HG03064 (cell line): ENCODE measurements around the gene ABCC5.

Experiments used
- ATAC-seq: cut with Tn5 transposase; IDR thresholded peaks from one replicate; pipeline ENCODE4 v1.9.1; 2021; ENCODE audit warnings: low read depth; ENCODE audit not compliant: unreplicated experiment

The ABCC5 gene

DNA sequence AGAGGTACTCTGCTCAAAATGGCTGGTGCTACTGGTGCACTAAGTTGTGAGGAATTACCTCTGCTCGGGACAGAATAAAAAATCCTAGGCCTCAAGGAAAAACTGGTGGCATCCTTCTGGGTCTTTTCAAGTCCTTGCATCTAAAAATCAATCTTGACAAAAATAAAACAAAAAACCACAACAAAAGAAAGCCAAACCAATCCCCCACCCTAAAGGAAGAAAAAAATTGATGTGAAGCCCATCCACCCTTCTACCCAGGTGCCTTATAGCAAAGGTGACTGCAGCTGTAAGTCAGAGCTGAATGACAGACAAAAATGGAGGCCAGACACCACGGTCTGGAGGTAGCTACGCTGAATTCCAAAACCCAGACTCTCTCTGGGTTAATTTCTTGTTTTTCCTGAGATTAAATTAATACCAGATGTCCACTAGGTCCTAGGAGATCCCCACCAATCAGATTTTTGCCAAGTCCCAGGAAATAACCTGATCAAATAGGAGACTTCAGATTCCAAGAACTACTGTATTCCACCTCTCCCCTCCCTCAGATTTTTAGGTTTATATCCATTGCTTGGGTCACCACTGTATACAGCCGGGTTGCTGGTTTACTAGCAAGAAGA is 33.5 kb downstream of the ABCC5 start:
- ATAC-seq: no peak

DNA sequence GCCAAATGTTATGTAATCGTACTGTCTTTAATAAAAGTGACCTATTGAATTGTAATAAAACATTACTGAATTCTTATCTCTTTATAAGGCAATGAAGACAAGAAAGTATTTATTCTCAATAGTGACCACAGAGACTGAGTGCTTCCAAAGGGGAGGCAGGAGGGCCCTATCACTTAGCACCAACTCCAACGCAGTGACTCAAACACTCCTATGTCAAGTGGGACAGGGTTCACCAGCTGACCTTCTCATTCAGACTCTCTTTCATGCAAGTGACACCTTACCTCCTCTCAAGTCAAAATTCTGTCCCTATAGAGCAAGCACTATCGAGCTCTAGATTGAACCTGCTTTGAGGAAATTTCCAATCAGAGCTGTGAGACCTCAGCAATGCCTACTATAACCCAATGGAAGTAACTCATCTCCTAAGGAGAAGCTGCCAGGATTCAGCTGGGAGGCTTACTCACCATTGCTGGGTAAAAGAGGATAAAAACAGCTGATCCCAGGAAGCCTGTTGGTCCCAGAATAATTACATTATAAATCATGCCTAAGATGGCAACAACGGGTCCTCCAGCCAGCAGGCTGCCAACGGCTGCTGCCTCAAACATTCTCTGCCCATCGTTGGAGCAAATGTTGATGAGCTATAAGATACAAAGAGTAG is 35.6 kb downstream of the ABCC5 start:
- ATAC-seq: no peak

DNA sequence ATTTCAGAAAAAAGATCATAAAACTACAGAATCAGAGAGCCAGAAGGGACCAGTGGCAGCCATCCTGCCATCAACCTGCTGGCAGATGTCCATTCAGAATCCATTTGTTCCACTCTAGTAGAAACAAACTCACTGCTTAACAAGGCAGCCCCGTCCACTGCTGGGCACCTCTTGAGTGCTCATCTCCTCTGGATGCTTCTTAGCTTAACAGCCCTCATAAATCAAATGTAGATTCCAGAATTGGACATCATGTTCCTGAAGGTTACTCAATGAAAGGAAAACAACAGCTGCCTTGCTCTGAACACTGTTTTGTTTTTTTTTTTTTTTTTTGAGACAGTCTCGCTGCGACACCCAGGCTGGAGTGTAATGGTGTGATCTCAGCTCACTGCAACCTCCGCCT is 37.3 kb downstream of the ABCC5 start:
- ATAC-seq: no peak

DNA sequence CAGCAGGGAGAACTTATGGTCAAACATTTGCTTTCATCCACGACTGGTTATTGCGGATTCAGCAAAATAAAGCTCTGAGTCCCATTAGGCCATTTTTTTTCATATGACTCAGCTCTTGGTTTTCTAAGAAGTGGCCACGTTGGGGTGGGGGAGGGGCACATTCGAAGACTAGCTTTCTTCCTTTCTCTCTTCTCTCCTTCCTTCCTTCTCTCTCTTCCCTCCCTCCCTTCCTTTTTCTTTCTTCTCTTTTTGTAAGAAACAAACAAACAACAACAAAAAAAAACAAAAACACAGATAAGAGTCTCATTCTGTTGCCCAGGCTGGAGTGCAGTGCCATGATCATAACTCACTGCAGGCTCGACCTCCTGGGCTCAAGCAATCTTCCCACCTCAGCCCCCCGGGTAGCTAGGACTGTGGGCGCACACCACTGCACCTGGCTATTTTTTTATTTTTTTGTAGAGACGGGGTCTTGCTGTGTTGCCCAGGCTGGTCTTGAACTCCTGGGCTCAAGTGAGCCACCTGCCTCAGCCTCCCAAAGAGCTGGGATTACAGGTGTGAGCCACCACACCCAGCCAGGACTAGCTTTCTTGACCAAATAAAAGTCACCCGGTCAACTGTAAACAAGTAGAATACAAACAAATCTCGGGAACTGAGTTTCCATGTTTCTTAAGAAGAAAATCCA is 41.6 kb downstream of the ABCC5 start:
- no peak for ATAC-seq

DNA sequence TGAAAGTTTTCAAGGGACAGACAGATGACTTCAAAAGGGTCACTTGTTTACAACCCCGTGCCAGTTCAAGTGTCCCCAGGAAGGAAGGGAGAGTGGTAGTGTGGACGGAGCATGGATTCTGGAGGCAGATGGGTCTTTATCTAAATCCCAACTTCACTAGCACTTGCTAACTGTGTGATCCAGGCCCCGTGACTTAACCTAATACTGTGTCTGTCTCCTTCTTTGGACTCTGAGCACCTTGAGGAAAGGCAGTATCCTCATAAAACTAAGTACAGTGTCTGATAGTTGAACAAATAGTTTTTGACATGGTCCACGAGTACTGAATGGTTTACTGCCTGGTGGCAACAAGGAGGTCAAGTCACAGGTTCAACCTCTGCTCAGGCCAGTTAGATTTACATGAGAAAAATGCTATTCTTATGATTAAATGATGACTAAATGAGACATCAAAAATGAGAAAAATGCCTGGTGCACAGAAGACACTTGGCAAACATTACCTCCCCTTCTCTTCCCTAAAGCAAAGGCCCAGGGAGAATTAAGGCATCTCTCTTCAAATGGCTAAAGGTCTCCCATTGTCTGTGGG is 48.9 kb downstream of the ABCC5 start:
- no peak for ATAC-seq

DNA sequence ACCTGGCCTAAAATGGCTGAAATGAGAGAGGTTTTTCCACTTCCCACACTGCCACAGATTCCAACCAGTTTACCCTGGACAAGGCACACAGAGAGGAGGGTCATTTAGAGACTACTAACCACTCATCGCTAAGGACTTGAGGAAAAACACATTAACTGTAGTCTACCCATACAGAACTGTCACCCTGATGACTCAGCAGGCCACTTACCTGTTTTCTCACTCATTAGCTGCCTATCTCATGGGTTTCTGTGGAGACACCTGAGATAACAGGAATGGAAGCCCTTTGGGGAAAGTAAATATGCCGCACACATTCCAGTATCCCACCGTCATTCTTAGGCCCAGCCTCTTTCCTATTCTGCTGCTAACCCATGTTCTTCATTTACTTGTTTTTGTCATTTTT is 50.0 kb downstream of the ABCC5 start:
- no peak for ATAC-seq

DNA sequence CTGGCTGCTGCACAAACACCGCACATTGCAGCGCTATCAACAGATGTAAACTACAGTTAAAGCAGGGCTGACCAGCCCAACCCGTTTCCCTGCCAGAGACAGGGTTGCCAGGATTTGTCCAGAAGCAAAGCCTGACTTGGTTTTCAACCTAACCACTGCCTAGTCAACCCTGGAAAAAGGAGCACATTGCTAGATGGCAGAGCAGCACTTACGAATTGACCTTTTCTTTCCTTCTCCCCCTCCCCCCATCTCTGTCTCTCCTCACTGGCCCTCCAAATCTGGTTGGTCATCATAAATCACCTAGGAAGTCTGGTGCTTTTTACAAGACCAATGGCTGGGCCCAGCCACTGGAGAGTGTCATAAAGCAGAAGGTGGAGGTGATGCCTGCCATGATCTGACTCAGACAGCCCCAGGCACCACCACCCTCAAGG is 51.3 kb downstream of the ABCC5 start:
- ATAC-seq: no peak

DNA sequence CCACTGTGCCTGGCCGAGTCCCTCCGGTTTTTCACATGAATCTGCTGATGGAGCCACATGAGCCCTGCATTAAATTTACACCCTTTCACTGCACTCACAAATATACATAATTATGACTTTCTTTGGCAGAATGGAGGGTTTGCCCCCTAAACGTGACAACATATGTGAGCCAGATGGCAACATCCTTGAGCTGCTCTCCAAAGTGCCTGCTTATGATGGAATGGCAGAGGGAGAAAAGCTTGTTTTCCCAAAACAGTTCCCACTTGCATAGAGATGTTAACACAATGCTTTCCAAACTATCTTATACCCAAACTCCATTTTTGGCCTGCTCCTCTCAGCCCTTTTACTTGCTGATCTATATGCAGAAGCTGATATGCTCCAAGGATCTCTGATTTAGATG is 54.9 kb downstream of the ABCC5 start:
- no peak for ATAC-seq

DNA sequence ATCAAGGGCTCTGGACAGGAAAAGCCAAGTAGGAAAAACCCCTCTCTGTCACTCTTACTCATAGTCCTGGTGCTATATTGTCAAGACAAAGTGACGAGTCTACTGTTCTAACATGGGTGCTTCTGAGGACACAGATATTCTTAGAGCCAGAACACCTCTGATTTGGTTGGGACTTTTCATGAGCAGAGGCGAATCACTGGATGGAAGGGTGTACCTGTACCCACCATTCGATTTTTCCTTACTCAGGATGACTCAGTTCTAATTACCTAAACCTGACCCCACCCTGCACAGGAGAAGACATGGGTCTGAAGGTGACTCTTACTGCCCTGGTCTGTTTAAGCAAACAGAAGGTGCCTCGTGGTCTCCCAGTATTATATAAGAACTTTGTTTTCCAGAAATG is 58.5 kb downstream of the ABCC5 start:
- no peak for ATAC-seq

DNA sequence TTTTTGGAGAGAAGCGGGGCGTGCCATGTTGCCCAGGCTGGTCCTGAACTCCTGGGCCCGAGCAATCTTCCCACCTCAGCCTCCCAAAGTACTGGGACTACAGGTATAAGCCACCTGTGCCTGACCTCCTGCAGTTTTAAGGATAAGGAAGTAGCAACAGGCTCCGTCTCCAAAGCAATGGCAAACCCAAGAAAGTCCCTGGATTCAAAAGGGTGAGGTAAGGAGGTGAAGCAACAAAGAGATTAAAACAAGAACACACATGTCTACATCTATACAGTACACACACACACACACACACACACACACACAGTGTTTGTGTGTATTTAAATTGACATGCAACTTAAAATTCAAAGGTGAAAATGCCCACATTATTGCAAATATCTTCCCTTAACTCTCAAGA is 58.9 kb downstream of the ABCC5 start:
- no peak for ATAC-seq

DNA sequence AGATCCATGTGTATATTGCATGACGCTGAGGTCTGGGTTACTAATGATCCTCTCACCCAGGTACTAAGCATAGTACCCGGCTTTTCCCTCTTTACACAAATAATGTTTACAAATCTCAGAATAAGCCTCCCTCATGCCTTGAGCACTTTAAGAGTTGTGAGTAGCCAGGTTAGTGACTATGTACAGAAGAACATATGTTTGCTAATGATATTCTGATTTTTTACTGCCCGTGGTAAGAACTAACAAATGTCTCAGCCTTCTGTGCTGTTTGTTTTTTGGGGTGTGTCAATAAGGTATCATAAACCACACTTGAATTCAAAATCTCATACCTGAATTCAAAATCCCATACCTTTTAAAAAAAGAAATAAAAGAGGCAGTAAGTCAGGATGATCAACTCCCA is 59.5 kb downstream of the ABCC5 start:
- ATAC-seq: no peak

DNA sequence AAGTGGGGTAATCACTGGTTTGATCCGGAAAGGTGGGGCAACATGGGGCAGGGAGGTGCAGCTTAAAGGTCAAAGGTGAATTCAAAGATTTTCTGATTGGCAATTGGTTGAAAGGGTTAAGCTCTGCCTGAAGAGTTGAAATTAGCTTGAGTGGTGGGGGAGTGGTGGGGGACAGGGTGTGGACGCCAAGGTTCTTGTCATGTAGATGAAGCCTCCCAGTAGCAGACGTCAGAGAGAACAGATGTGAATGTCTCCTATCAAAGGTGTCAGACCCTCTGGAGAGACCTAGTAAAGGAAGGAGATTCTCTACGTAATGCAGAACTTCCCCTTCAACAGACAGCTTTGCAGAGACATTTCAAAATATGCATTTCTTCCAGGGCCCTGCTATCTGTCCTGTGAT is 62.8 kb downstream of the ABCC5 start:
- no peak for ATAC-seq

DNA sequence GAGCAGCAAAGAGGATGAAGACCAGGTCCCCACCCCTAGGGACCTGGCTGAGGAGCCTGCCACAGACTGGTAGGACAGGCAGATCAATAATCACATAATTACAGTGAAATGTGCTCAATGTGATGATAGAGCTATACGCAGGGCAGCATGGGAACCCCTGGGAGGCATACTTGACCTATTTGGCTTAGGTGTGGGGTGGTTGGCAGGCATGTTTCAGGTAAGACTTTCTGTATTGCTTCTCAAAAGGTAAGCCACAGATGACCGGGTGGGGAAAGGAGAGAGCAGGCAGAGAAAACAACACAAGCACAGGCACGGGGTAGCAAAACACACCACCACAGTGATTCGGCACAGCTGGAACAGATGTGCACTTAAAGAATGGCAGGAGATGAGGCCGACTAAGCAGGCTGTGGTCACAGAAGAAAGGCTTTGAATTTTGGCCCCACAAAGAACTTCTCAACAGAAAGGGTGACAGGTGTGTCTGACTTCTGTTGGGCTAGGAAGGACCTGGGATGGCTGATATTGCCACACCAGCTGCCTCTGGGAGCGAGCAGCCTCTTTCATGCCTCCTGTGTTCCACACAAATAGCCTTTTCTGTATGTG is 64.1 kb downstream of the ABCC5 start:
- no peak for ATAC-seq

DNA sequence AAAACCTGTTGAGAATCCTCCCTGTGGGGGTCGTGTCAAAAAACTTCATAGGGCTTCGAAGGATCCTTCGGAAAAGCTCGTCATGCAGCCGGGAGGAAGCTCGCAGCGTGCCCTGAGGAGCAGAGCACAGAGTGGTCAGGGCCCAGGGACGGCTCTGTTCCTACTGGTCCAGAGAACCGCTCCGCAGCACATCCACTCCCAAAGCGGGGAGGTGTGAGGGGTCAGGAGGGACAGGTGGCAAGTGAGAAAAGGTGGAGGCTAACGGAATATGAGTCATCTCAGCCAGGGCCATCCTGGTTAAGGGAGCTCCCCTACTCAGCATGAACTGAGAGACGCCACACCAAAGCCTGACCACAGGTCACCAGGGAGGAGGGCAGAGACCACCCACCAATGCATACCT is 66.2 kb downstream of the ABCC5 start:
- ATAC-seq: no peak

DNA sequence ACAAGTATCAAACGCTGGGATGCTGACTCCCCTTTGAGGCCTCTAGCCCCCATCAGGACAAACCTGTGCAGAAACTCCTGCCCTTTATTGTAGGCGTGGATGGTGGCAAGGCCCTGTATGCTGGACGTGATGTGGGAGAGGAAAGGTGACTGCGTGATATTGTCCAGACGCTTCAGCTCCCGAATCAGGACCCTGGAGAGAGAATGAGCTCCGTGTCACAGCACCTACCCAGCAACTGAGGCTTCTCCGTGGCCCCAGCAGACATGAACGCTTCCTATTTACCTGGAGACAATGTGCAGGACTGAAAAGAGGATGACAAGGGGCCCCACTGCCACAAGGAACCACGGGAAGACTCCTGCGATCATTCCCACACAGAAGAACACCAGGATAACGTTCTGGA is 68.0 kb downstream of the ABCC5 start:
- no peak for ATAC-seq

DNA sequence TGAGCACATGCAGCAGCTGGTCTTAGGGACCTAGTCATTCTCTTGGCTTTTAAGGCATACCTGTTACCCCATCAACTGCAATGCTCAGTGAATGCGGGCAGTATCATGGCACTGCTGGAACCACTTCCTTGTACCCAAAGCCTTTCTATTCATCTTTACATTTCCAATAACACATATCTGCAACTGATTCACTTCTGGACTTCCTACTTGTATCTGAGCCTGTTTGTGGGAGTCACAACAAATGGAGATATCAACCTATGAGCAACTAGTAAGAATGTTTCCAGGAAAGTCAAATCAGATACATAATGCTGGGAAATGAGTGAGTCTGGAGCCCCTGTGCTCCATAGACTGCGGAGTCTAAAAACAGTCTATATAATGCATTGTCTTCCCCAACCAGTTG is 71.6 kb downstream of the ABCC5 start:
- ATAC-seq: no peak

DNA sequence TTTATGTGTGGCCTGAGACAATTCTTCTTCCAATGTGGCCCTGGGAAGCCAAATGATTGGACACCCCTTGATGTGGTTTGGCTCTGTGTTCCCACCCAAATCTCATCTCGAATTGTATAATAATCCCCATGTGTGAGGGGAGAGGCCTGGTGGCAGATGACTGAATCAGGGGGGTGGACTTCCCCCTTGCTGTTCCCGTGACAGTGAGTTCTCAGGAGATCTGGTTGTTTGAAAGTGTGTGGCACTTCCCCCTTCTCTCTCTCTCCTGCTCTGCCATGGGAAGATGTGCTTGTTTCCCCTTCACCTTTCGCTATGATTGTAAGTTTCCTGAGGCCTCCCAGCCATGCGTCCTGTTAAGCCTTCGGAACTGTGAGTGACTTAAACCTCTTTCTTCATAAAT is 72.9 kb downstream of the ABCC5 start:
- no peak for ATAC-seq

DNA sequence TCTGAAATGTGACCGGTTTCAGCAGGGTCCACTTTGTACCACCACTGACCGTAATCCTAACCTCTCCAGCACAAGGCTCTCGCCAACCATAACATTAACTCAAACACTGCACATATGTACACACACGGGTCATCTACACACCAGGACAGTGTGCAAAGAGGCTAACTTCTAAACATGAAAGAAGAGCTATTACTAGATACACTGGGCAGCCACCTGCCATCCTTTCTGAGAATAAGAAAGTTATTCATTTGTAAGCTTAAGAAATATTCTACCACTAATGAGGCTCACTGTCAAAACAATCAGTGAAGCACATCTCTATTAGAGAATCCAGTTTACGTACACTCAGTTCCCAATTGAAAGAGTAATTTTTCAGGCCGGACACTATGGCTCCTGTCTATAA is 73.9 kb downstream of the ABCC5 start:
- ATAC-seq: no peak

DNA sequence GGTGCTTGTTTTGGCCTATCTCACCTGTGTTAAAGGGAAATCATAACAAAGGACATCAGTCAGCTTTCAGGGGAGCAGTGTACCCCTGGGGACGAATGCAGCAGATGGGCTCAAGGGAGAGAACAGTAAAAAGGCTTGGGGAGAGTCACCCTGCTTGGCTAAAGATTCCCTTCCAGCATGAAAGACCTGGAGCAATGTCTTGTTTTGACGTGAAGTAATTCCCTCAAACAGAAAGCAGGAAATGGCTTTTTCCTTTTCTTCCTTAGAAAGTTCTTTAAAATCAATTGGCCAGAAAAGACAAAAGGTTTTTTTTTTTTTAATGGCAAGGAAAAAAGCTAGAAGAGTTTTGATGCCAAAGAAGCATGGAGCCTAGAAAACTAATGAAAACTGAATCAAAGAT is 76.5 kb downstream of the ABCC5 start:
- no peak for ATAC-seq

DNA sequence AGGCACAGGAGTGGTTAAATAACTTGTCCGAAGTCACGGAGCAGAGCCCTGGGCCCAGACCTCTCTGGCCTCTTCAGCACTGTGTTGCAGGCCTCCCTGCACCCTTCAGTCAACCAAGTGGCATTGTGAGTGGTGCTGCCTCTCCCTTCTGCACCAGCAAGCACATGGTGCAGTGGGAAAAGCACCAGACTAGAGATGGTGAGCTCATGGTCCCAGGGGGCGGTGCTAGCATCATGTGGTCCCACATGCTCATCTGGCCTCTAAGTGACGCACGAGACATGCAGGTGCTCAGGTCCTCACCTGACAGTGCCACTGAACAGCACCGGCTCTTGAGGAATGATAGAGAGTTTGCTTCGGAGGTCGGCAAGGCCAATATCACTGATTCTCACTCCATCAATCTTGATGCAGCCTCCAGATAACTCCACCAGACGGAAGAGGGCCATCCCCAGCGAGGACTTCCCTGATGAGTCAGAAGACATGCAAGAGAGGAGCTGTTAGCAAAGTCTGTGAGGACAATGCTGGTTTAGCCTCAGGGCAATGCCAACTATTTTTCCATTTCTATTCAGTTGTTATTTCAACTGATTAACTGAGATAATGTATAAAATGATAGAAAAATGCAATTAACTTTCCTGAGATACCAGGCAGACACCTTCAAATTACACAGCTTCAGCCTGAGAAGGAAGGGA is 79.9 kb downstream of the ABCC5 start:
- no peak for ATAC-seq

DNA sequence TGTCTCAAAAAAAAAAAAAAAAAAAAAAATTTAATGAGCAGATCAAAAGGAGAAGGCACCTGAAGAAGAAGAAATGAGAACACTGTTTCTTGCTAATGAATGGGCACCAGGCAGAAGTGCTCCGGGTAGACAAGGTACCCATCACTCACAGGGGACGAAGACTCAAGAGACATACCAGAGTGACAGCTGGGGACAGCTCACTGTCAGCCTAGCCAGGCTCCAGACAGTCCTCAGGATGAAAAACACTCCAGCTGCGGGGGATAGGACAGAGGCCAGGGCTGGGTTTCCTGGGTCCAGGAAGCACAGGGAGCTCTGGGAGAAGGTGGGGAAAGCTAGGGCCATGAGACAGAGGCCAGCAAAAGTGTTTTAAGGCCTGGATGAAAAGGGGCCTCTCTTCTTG is 84.5 kb downstream of the ABCC5 start:
- ATAC-seq: no peak
